GM10266 (cell line): ENCODE data around the gene PHLPP2.

Source experiments
- DNase-seq: peaks from one replicate; pipeline ENCODE4 v3.0.0; 2012; ENCODE audit errors: extremely low spot score
- CTCF ChIP-seq: IDR thresholded peaks from 2 replicates; pipeline ENCODE4 v1.5.1; 2012; ENCODE audit warnings: mild to moderate bottlenecking, low read depth; ENCODE audit not compliant: control insufficient read depth, insufficient read depth; ENCODE audit errors: missing control alignments

PHLPP2 gene

GRCh38 chr16:71648921-71649320, 75.6 kb downstream of the PHLPP2 start:
- DNase-seq, result no peak
- peak; percentile 38 for TF ChIP-seq CTCF

- TF ChIP-seq CTCF, result no peak
- DNase-seq, result no peak
Observed at GRCh38 chr16:71648162-71648561, 76.3 kb downstream of the PHLPP2 start.

- TF ChIP-seq CTCF, result no peak
Observed at GRCh38 chr16:71647391-71647790, 77.1 kb downstream of the PHLPP2 start.

GRCh38 chr16:71645450-71645849, 79.1 kb downstream of the PHLPP2 start:
- DNase-seq, result peak; percentile 36
- TF ChIP-seq CTCF, result peak; percentile 35

More at GRCh38 chr16:71647391-71647790, 77.1 kb downstream of the PHLPP2 start:
- no peak for DNase-seq

GRCh38 chr16:71637398-71637797, 87.1 kb downstream of the PHLPP2 start:
- no peak for DNase-seq
- no peak for TF ChIP-seq CTCF

- no peak for TF ChIP-seq CTCF
- DNase-seq, result no peak
Observed at GRCh38 chr16:71635632-71636031, 88.9 kb downstream of the PHLPP2 start.

- no peak for DNase-seq
Observed at GRCh38 chr16:71631776-71632175, 92.7 kb downstream of the PHLPP2 start.

More at GRCh38 chr16:71631776-71632175, 92.7 kb downstream of the PHLPP2 start:
- no peak for TF ChIP-seq CTCF
